Thoracic aorta (tissue), 2 donors: ENCODE results near the gene STX11. TPM values are rescaled to one million over a fixed set of nuclear protein-coding genes. Genes with fewer than 3 reads are reported as not detected.

Experiments used
- ATAC-seq: fragments of 150-250 bp; one replicate; pipeline ENCODE4 v1.8.0; 2017; ENCODE audit warnings: low read depth; ENCODE audit not compliant: insufficient number of reproducible peaks, low FRiP score
- DNase-seq: peaks from one replicate; pipeline ENCODE4 v3.0.0-alpha.2; 2020; ENCODE audit warnings: low spot score
- H3K27ac ChIP-seq, 2 donors: fragments of 200-600 bp; sonication (generic); 1 replicate in 1 of 2; 2 replicates in 1 of 2; pipeline ENCODE4 v1.5.1; 2016; ENCODE audit warnings: mild to moderate bottlenecking in 2 of 2, moderate library complexity in 2 of 2
- H3K27me3 ChIP-seq: fragments of 200-600 bp; sonication (generic); replicated peaks from 2 replicates; pipeline ENCODE4 v1.6.0; 2016; ENCODE audit warnings: mild to moderate bottlenecking; ENCODE audit not compliant: insufficient read depth
- H3K36me3 ChIP-seq: fragments of 200-600 bp; sonication (generic); one replicate; pipeline ENCODE4 v1.5.1; 2016
- H3K4me1 ChIP-seq, 2 donors: fragments of 200-600 bp; sonication (generic); 1 replicate in 1 of 2; 2 replicates in 1 of 2; pipeline versions ENCODE4 v1.5.1 to v1.6.0; 2016; ENCODE audit warnings: low read depth in 2 of 2, mild to moderate bottlenecking in 1 of 2; ENCODE audit not compliant: control insufficient read depth in 1 of 2
- H3K4me3 ChIP-seq: fragments of 200-600 bp; sonication (generic); 2 replicates; pipeline ENCODE4 v1.5.1; 2016; ENCODE audit warnings: mild to moderate bottlenecking
- H3K9me3 ChIP-seq: fragments of 200-600 bp; sonication (generic); 2 replicates; pipeline ENCODE4 v1.5.1; 2016
- total RNA-seq, 2 donors: library from RNA; depleted of rRNA; stranded (reverse); fragments of >200 nt; gene quantifications; one replicate each; pipeline versions ENCODE4 v1.1.0 to v1.2.3, GENCODE V29; 2016
- TF ChIP-seq, protein P1 (sequence below): fragments of 200-600 bp; sonication (generic); IDR thresholded peaks from one replicate; pipeline ENCODE4 v1.5.1; 2019; ENCODE audit warnings: antibody characterized with exemption

Gene STX11
- total RNA-seq, 2 donors from 2014 or later: 12.1 to 17.2 TPM

DNA sequence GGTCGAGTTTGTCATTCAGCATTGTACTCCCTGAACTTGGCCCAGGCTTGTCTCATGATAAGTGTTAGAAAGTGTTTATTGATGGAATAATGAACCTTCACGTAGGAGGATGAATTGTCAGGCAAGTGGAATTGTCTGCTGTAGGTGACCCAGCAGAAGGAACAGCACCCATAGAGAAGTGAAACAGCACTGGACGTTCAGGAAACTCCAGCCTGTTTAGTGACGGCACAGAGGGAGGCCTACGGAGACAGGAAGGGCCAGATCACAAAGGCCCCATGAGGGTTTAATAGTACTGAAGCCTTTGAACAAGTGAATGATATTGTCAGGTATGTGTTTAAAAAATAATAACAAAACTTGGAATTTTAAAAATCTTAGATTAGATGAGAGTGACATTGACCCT, 2.9 kb downstream of the STX11 start:
- DNase-seq (no peak), ATAC-seq (no peak)
- Histone ChIP-seq H3K4me1 (peaks cover 5 to 22% of the 10 kb centered on the region in 2 donors), H3K27ac (no peak overlapping the region), H3K9me3 (no peaks in the 10 kb centered on the region), H3K27me3 (no peaks in the 10 kb centered on the region), H3K36me3 (no peaks in the 10 kb centered on the region), H3K4me3 (no peak overlapping the region)
- TF ChIP-seq, protein P1, sequence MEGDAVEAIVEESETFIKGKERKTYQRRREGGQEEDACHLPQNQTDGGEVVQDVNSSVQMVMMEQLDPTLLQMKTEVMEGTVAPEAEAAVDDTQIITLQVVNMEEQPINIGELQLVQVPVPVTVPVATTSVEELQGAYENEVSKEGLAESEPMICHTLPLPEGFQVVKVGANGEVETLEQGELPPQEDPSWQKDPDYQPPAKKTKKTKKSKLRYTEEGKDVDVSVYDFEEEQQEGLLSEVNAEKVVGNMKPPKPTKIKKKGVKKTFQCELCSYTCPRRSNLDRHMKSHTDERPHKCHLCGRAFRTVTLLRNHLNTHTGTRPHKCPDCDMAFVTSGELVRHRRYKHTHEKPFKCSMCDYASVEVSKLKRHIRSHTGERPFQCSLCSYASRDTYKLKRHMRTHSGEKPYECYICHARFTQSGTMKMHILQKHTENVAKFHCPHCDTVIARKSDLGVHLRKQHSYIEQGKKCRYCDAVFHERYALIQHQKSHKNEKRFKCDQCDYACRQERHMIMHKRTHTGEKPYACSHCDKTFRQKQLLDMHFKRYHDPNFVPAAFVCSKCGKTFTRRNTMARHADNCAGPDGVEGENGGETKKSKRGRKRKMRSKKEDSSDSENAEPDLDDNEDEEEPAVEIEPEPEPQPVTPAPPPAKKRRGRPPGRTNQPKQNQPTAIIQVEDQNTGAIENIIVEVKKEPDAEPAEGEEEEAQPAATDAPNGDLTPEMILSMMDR: no peak

GRCh38 chr6:144153971-144154370, 3.7 kb downstream of the STX11 start:
- H3K4me1 ChIP-seq: peaks cover 12 to 28% of the 10 kb centered on the region in 2 donors
- no peaks in the 10 kb centered on the region for H3K27me3 ChIP-seq
- no peak overlapping the region for H3K4me3 ChIP-seq
- no peaks in the 10 kb centered on the region for H3K36me3 ChIP-seq
- TF ChIP-seq, protein P1: no peak
- ATAC-seq (no peak), DNase-seq (no peak)
- H3K27ac ChIP-seq: no peak overlapping the region
- no peaks in the 10 kb centered on the region for H3K9me3 ChIP-seq

- no peaks in the 10 kb centered on the region for H3K27me3 ChIP-seq
- ATAC-seq (no peak), DNase-seq (no peak)
- TF ChIP-seq, protein P1: no peak
- peaks cover 13 to 21% of the 10 kb centered on the region in 2 donors for H3K4me1 ChIP-seq
- H3K27ac ChIP-seq: no peak overlapping the region
- no peak overlapping the region for H3K4me3 ChIP-seq
- H3K9me3 ChIP-seq: no peaks in the 10 kb centered on the region
- H3K36me3 ChIP-seq: no peaks in the 10 kb centered on the region
Observed at GRCh38 chr6:144155529-144155928, 5.2 kb downstream of the STX11 start.

DNA sequence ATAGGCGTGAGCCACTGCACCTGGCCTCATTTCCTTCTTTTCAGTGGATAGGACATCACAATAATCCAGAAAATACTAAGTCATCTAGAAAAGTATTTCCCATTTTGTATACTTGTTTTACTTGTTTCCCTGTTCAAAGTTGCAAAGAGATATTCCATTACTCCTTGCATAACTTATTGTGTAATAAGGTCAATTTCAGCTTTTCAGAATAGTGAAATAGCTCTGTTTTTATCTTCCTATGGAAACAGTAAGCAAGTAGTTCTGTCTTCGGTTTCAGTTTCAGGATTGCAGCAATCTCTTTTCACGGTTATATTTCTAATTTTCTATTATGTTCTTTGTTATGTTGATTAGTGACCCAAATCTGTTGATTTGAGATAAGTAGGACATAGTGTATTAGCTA, 6.0 kb downstream of the STX11 start:
- Histone ChIP-seq H3K9me3 (no peaks in the 10 kb centered on the region), H3K27me3 (no peaks in the 10 kb centered on the region), H3K4me1 (peaks cover 13 to 20% of the 10 kb centered on the region in 2 donors), H3K36me3 (no peaks in the 10 kb centered on the region), H3K27ac (no peak overlapping the region), H3K4me3 (no peak overlapping the region)
- ATAC-seq (no peak), DNase-seq (no peak)
- TF ChIP-seq, protein P1: no peak

DNA sequence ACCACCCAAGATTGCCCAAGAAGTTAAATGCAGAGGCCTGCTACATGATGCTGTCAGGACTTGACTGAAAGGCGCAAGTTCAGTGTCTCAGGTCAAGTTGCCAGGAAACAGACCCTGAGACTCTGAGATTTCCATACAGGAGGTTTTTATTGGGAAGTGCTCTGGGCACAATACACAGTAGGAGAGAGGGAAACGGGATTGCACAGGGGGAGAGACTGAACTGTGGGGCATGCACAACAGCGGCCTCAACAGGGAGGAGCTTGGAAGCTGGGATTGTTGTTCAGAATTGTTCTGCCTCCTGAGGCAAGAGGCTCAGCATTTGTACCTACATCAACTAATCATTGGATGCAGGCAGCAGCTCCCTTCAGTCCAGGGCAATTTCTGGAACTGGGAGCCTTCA, 6.7 kb downstream of the STX11 start:
- Histone ChIP-seq H3K4me1 (peaks cover 13 to 15% of the 10 kb centered on the region in 2 donors), H3K36me3 (no peaks in the 10 kb centered on the region), H3K27me3 (no peaks in the 10 kb centered on the region), H3K27ac (no peak overlapping the region), H3K9me3 (no peaks in the 10 kb centered on the region), H3K4me3 (no peak overlapping the region)
- TF ChIP-seq, protein P1: no peak
- DNase-seq (no peak), ATAC-seq (no peak)
